GM12801 (cell line): ENCODE measurements around the gene SYCP3.

Source experiments
- TF ChIP-seq, protein P1 (sequence below): IDR thresholded peaks from one replicate; pipeline ENCODE4 v1.5.1; 2011; ENCODE audit warnings: control low read depth; ENCODE audit not compliant: insufficient read length; ENCODE audit errors: extremely low read depth

The SYCP3 gene

DNA sequence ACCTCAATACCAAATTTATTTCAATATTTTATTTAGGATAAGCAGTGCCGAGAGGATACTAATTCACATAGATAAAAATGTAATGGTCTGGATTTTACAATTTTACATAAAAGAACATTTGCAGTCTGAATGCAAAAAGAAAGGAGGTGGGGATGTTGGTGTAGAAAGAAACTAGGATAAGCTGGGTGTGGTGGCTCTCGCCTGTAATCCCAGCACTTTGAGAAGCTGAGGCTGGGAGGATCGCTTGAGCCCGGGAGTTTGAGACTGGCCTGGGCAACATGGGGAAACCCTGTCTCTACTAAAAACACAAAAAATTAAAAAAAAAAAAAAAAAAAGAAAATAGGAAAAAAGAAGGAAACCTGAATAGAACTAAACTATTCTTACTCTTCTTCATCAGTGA, 16.9 kb downstream of the SYCP3 start:
- TF ChIP-seq, protein P1, sequence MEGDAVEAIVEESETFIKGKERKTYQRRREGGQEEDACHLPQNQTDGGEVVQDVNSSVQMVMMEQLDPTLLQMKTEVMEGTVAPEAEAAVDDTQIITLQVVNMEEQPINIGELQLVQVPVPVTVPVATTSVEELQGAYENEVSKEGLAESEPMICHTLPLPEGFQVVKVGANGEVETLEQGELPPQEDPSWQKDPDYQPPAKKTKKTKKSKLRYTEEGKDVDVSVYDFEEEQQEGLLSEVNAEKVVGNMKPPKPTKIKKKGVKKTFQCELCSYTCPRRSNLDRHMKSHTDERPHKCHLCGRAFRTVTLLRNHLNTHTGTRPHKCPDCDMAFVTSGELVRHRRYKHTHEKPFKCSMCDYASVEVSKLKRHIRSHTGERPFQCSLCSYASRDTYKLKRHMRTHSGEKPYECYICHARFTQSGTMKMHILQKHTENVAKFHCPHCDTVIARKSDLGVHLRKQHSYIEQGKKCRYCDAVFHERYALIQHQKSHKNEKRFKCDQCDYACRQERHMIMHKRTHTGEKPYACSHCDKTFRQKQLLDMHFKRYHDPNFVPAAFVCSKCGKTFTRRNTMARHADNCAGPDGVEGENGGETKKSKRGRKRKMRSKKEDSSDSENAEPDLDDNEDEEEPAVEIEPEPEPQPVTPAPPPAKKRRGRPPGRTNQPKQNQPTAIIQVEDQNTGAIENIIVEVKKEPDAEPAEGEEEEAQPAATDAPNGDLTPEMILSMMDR, result no peak

DNA sequence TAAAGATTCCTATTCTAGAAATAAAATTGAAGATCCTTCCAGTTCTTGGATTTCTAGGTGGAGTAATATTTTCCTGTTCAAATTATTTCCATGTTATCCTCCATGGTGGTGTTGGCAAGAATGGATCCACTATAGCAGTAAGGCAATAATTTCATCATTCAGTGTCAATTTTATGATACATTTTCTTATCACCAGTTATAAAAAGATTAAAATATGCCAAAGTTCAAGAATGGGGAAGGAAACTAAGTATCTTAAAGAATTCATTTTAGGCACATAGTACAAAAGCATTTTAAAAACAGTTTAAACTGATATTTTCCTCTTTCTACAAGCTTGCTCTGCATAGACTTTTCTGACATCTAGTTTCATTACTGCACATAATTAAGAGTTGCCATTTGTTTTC, 19.1 kb downstream of the SYCP3 start:
- TF ChIP-seq, protein P1, result no peak

DNA sequence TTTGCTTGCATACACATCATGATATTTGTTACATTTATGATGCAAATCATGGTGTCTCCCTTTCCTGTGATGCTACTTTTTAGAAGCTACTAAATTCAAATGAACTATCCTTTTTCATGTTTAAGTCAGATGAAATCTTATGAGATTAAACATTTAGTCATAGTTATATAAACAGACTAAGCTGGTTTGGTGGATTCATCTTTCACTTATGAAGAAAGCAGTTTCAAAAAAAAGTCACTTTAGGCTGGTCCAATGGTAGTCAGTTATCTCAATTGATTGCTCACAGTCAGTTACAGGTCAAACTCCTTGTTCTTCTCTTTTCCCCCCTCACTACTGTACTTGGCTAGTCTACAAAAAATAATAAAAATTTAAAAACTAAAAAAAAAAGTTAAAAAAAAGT, 19.7 kb downstream of the SYCP3 start:
- TF ChIP-seq, protein P1, result no peak

DNA sequence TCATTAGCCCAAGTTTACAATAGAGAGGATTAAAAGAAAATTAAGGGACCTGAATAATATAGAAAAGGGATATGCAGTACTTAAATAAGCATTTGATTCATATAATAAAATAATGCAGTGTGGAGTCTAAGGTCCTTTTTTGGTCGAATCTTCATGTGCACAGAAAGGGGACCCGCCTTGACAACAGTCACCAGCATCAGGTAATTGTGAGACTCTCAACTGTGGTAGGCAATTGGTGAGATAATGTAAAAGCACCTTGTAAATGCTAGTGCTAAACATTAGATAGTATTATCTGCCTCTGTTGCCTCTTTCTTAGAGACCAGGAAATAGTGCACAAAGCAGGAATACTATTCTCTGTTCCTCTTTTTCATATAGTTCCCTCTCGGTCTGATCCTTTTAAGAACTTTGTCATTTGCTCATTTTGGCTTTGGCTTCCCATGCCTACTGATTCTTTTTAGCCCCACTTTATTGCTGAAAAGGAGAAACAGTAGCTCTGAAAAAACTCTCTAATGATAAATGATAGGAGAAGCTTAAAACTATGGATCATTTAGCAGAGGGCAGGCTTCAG, 24.3 kb downstream of the SYCP3 start:
- TF ChIP-seq, protein P1, result no peak

DNA sequence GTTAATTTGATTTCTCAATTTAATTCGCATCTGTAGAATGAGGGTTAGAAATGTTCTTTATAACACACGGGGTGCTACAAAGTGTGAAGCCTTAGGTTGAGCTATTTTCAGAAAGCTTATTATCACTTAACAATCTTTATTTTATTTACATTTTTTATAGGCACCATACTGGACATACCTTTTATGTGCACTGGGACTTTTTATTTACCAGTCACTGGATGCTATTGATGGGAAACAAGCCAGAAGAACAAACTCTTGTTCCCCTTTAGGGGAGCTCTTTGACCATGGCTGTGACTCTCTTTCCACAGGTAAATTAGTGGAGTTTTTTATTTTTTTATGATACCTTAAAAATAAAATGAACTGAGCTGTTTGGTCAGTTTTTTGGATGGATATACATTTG, 25.3 kb downstream of the SYCP3 start:
- TF ChIP-seq, protein P1, result no peak

DNA sequence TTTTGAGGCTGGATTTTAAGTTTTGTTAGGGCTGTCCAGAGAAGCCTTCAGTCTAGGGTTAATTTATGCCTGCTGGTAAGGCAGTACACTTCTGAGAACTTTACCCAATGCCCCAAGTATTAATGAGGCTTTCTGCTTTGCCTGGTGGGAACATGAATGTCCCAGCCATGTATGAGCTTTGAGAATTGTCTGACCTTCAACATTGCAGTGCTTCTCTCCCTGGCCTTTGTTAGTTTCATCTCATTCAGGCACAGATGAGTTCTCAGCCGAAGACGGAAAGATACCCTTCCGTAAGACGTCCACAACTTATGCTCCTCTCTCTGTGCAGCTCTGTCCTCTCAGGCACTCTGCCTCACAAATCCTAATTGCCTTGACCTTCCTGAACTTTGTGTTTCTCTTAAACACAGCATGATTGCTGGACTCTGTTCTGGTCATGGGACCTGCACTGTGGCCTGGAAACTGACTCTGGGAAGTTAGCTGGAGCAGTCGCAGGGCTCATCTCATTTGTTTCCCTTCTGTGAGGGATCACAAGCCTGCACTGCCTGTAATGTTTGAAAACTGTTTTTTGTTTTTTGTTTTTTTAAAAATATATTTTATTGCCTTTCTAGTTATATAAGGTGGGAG, 26.1 kb downstream of the SYCP3 start:
- TF ChIP-seq, protein P1, result no peak

DNA sequence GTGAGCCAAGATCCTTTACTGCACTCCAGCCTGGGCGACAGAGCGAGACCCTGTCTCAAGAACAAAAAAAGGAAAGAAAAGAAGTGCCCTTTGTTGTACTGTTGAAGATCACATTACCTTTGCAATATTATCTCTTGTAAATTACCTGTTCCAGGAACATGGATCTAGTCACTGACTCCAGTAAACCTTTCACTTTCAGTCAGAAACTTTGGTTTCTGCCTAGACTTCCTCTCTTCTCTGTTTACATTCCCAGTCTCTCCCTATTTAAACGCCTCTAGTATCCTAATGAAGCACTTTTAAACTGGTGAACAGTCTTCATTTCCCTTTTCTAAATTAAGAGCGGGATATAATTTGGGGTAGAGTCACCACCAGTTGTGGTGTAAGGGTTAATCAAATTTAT, 29.0 kb downstream of the SYCP3 start:
- TF ChIP-seq, protein P1, result no peak
